ENCODE results near the gene CDH22.

Gene CDH22

GRCh38 chr20:46307139-46307998 lies 929 bp downstream of the CDH22 start:
- no peak for DNase-seq (ENCODE audit: low read depth, low spot score)
- Histone ChIP-seq H3K9me3 (ENCODE audit: control insufficient read depth, insufficient read depth, low read length) (no peaks in the 10 kb centered on the region), H3K36me3 (ENCODE audit: control insufficient read depth, insufficient read depth, low read length) (no peaks in the 10 kb centered on the region), H3K4me1 (ENCODE audit: control insufficient read depth, insufficient read depth, low read length) (peaks cover 1% of the 10 kb centered on the region; the same call in 1 of the 2 replicates), H3K27ac (ENCODE audit: low read length) (no peak overlapping the region), H3K4me3 (ENCODE audit: low read length) (peak overlapping the region; percentile 67; the same call in 1 of the 2 replicates), H3K27me3 (ENCODE audit: control insufficient read depth, insufficient read depth, low read length) (peaks cover 48% of the 10 kb centered on the region)
- no CpG with 5 or more reads among the region's 90 CpGs for WGBS (ENCODE audit: insufficient coverage, insufficient read length)

GRCh38 chr20:46306743-46307138 lies 1.6 kb downstream of the CDH22 start:
- H3K27ac ChIP-seq (ENCODE audit: low read length), result no peak overlapping the region
- DNase-seq (ENCODE audit: low read depth, low spot score), result no peak
- no CpG with 5 or more reads among the region's 10 CpGs for WGBS (ENCODE audit: insufficient coverage, insufficient read length)
- no peak overlapping the region for H3K4me3 ChIP-seq (ENCODE audit: low read length)
- H3K27me3 ChIP-seq (ENCODE audit: control insufficient read depth, insufficient read depth, low read length), result peaks cover 43% of the 10 kb centered on the region
- H3K36me3 ChIP-seq (ENCODE audit: control insufficient read depth, insufficient read depth, low read length), result no peaks in the 10 kb centered on the region
- H3K4me1 ChIP-seq (ENCODE audit: control insufficient read depth, insufficient read depth, low read length), result no peaks in the 10 kb centered on the region
- no peaks in the 10 kb centered on the region for H3K9me3 ChIP-seq (ENCODE audit: control insufficient read depth, insufficient read depth, low read length)

GRCh38 chr20:46305973-46306360 lies 2.3 kb downstream of the CDH22 start:
- WGBS (ENCODE audit: insufficient coverage, insufficient read length), result no CpG with 5 or more reads among the region's 9 CpGs

GRCh38 chr20:46305331-46305972 lies 2.8 kb downstream of the CDH22 start:
- no CpG with 5 or more reads among the region's 12 CpGs for WGBS (ENCODE audit: insufficient coverage, insufficient read length)
- Histone ChIP-seq H3K27ac (ENCODE audit: low read length) (no peak overlapping the region), H3K4me1 (ENCODE audit: control insufficient read depth, insufficient read depth, low read length) (no peaks in the 10 kb centered on the region), H3K4me3 (ENCODE audit: low read length) (no peak overlapping the region), H3K27me3 (ENCODE audit: control insufficient read depth, insufficient read depth, low read length) (peaks cover 31% of the 10 kb centered on the region), H3K36me3 (ENCODE audit: control insufficient read depth, insufficient read depth, low read length) (no peaks in the 10 kb centered on the region), H3K9me3 (ENCODE audit: control insufficient read depth, insufficient read depth, low read length) (no peaks in the 10 kb centered on the region)
- no peak for DNase-seq (ENCODE audit: low read depth, low spot score)

More at GRCh38 chr20:46305973-46306360, 2.3 kb downstream of the CDH22 start:
- H3K4me3 ChIP-seq (ENCODE audit: low read length), result no peak overlapping the region
- no peaks in the 10 kb centered on the region for H3K9me3 ChIP-seq (ENCODE audit: control insufficient read depth, insufficient read depth, low read length)
- peaks cover 36% of the 10 kb centered on the region for H3K27me3 ChIP-seq (ENCODE audit: control insufficient read depth, insufficient read depth, low read length)
- no peaks in the 10 kb centered on the region for H3K4me1 ChIP-seq (ENCODE audit: control insufficient read depth, insufficient read depth, low read length)
- no peaks in the 10 kb centered on the region for H3K36me3 ChIP-seq (ENCODE audit: control insufficient read depth, insufficient read depth, low read length)
- DNase-seq (ENCODE audit: low read depth, low spot score), result no peak
- no peak overlapping the region for H3K27ac ChIP-seq (ENCODE audit: low read length)

- Histone ChIP-seq H3K4me3 (ENCODE audit: low read length) (no peak overlapping the region), H3K9me3 (ENCODE audit: control insufficient read depth, insufficient read depth, low read length) (no peaks in the 10 kb centered on the region), H3K27me3 (ENCODE audit: control insufficient read depth, insufficient read depth, low read length) (peaks cover 25% of the 10 kb centered on the region), H3K27ac (ENCODE audit: low read length) (no peak overlapping the region), H3K4me1 (ENCODE audit: control insufficient read depth, insufficient read depth, low read length) (no peaks in the 10 kb centered on the region), H3K36me3 (ENCODE audit: control insufficient read depth, insufficient read depth, low read length) (no peaks in the 10 kb centered on the region)
- DNase-seq (ENCODE audit: low read depth, low spot score), result no peak
- WGBS (ENCODE audit: insufficient coverage, insufficient read length), result no CpG with 5 or more reads among the region's 3 CpGs
Measured at GRCh38 chr20:46304852-46305251, 3.4 kb downstream of the CDH22 start.

GRCh38 chr20:46304361-46304760 lies 3.9 kb downstream of the CDH22 start:
- no peak overlapping the region for H3K27ac ChIP-seq (ENCODE audit: low read length)
- H3K4me1 ChIP-seq (ENCODE audit: control insufficient read depth, insufficient read depth, low read length), result no peaks in the 10 kb centered on the region
- WGBS (ENCODE audit: insufficient coverage, insufficient read length), result no CpG with 5 or more reads among the region's 4 CpGs
- no peak for DNase-seq (ENCODE audit: low read depth, low spot score)
- no peak overlapping the region for H3K4me3 ChIP-seq (ENCODE audit: low read length)
- no peaks in the 10 kb centered on the region for H3K9me3 ChIP-seq (ENCODE audit: control insufficient read depth, insufficient read depth, low read length)
- H3K27me3 ChIP-seq (ENCODE audit: control insufficient read depth, insufficient read depth, low read length), result peaks cover 20% of the 10 kb centered on the region
- H3K36me3 ChIP-seq (ENCODE audit: control insufficient read depth, insufficient read depth, low read length), result no peaks in the 10 kb centered on the region

- no peaks in the 10 kb centered on the region for H3K36me3 ChIP-seq (ENCODE audit: control insufficient read depth, insufficient read depth, low read length)
- DNase-seq (ENCODE audit: low read depth, low spot score), result no peak
- no peak overlapping the region for H3K4me3 ChIP-seq (ENCODE audit: low read length)
- H3K27ac ChIP-seq (ENCODE audit: low read length), result no peak overlapping the region
- no CpG with 5 or more reads among the region's 11 CpGs for WGBS (ENCODE audit: insufficient coverage, insufficient read length)
- no peaks in the 10 kb centered on the region for H3K9me3 ChIP-seq (ENCODE audit: control insufficient read depth, insufficient read depth, low read length)
- H3K4me1 ChIP-seq (ENCODE audit: control insufficient read depth, insufficient read depth, low read length), result no peaks in the 10 kb centered on the region
- H3K27me3 ChIP-seq (ENCODE audit: control insufficient read depth, insufficient read depth, low read length), result peaks cover 12% of the 10 kb centered on the region; the same call in 1 of the 2 replicates
Measured at GRCh38 chr20:46303176-46303956, 4.9 kb downstream of the CDH22 start.

- no peak for DNase-seq (ENCODE audit: low read depth, low spot score)
- H3K4me1 ChIP-seq (ENCODE audit: control insufficient read depth, insufficient read depth, low read length), result no peaks in the 10 kb centered on the region
- no peaks in the 10 kb centered on the region for H3K36me3 ChIP-seq (ENCODE audit: control insufficient read depth, insufficient read depth, low read length)
- no peaks in the 10 kb centered on the region for H3K9me3 ChIP-seq (ENCODE audit: control insufficient read depth, insufficient read depth, low read length)
- no peak overlapping the region for H3K4me3 ChIP-seq (ENCODE audit: low read length)
- WGBS (ENCODE audit: insufficient coverage, insufficient read length), result no CpG with 5 or more reads among the region's 5 CpGs
- no peak overlapping the region for H3K27ac ChIP-seq (ENCODE audit: low read length)
- peaks cover 8% of the 10 kb centered on the region; the same call in 1 of the 2 replicates for H3K27me3 ChIP-seq (ENCODE audit: control insufficient read depth, insufficient read depth, low read length)
Measured at GRCh38 chr20:46302106-46302505, 6.2 kb downstream of the CDH22 start.

GRCh38 chr20:46300281-46300680 lies 8.0 kb downstream of the CDH22 start:
- WGBS (ENCODE audit: insufficient coverage, insufficient read length), result no CpG with 5 or more reads among the region's 12 CpGs
- no peaks in the 10 kb centered on the region for H3K9me3 ChIP-seq (ENCODE audit: control insufficient read depth, insufficient read depth, low read length)
- H3K27ac ChIP-seq (ENCODE audit: low read length), result no peak overlapping the region
- DNase-seq (ENCODE audit: low read depth, low spot score), result no peak
- no peaks in the 10 kb centered on the region for H3K27me3 ChIP-seq (ENCODE audit: control insufficient read depth, insufficient read depth, low read length)
- no peaks in the 10 kb centered on the region for H3K36me3 ChIP-seq (ENCODE audit: control insufficient read depth, insufficient read depth, low read length)
- no peak overlapping the region for H3K4me3 ChIP-seq (ENCODE audit: low read length)
- no peaks in the 10 kb centered on the region for H3K4me1 ChIP-seq (ENCODE audit: control insufficient read depth, insufficient read depth, low read length)

- Histone ChIP-seq H3K4me3 (ENCODE audit: low read length) (no peak overlapping the region), H3K9me3 (ENCODE audit: control insufficient read depth, insufficient read depth, low read length) (no peaks in the 10 kb centered on the region), H3K27me3 (ENCODE audit: control insufficient read depth, insufficient read depth, low read length) (no peaks in the 10 kb centered on the region), H3K4me1 (ENCODE audit: control insufficient read depth, insufficient read depth, low read length) (no peaks in the 10 kb centered on the region; the same call in 1 of the 2 replicates), H3K36me3 (ENCODE audit: control insufficient read depth, insufficient read depth, low read length) (no peaks in the 10 kb centered on the region), H3K27ac (ENCODE audit: low read length) (no peak overlapping the region)
- DNase-seq (ENCODE audit: low read depth, low spot score), result no peak
- WGBS (ENCODE audit: insufficient coverage, insufficient read length), result no CpG with 5 or more reads among the region's 7 CpGs
Measured at GRCh38 chr20:46299078-46299477, 9.2 kb downstream of the CDH22 start.
